NCI-H69 (cell line): ENCODE measurements around the gene RPS19.

ENCODE experiments used
- DNase-seq: peaks from one replicate; lab custom pipeline; 2025; lab: John Stamatoyannopoulos, UW

Gene RPS19

DNA sequence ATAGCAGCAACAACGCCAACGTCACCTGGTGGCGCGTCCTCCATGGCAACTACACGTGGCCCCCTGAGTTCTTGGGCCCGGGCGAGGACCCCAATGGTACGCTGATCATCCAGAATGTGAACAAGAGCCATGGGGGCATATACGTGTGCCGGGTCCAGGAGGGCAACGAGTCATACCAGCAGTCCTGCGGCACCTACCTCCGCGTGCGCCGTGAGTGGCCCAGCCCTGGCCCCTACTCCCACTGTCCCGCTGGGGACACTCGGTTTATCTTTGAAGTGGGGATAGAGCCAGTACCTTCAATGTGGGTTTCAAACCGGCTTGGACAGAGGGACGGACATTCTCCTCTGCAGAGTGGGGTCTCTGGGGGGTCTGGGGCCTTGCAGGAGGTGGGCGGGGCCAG, 19.0 kb downstream of the RPS19 start:
- no peak for DNase-seq

DNA sequence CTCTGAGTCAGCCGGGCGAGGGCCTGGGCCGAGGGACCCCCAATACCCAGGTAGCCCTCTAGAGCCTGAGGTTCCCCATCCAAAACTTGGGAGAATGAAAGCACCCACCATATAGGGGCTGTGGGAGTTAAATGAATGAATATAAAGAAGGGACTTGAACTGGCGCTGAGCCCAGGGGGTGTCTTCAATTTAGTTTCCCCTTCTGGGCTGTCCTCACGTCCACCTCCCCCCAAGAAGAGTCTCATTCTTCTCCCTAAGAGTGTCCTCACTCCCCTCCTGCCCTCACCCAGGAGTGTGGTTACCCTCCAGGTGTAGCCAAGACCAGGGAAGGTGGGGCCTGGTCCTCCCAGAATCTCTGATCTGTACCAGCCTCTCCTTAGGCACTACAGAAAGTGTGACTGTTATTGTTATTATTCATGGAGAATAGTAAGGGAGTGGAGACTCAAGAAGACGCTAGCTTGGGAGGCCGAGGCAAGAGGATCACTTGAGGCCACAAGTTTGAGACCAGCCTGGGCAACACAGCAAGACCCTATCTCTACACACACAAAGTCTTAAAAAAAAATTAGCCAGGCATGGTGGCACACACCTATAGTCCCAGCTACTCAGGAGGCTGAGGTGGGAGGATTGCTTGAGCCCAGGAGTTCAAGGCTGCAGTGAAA, 19.7 kb downstream of the RPS19 start:
- DNase-seq = no peak

DNA sequence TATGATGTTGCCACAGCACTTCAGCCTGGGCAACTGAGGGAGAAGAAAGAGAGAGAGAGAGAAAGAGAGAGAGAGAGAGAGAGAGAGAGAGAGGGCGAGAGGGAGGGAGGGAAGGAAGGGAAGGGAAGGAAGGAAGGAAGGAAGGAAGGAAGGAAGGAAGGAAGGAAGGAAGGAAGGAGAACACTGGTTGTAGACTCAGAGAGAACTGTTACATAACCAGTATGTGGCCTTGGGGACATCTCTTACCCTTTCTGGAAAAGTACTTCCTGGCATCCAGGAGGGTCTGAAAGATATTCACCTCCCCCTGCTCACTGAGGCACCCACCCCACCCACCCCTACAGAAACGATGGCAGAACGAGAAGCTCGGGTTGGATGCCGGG, 20.3 kb downstream of the RPS19 start:
- no peak for DNase-seq

DNA sequence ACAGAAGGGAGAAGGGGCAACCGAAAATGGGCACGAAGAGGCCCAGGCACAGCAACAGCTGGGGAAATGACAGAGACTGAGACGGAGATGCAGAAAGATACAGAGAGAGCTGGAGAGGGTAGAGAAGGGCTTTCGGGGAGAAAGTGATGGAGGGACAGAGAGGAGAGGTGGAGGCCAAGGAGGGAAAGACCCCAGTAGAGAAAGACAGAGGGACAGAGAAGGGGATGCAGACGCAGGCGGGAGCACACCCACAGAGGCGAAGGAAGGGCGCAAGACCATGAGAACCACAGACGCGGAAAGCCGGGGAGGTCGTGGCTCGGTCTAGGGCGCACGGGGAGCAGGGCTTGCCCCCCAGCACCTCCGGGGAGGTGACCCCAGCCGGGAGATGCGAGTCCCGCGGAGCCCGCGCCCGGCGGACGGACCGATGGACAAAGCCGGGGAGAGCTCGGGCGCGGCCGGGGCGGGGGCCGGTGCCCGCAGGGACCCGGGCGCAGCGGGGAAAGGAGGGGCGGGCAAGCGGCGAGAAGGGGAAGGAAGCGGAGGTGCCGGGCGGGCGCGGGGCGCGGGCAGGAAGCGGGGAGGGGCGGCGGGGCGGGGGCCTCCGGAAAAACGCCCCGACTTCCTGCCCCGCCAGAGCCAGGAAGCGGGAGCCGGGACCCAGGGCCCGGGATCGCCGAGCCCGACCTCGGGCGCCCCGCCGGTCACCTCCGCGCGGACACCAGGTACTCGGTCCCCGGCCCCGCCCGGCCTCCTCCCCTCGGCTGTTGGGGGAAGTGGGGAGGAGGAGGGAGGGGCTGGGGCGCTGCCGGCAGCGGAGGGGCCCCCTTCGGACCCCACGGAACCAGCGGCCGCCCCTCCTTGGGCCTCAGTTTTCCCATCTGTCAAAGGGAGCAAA, 22.8 kb downstream of the RPS19 start, which contains the start of gene ARHGEF1:
TSS of gene ARHGEF1 (plus strand) at position 617 of the 895 bp plus-strand sequence. CDS start 4,899 bp downstream, outside the sequence.
- DNase-seq = peak; percentile 82

DNA sequence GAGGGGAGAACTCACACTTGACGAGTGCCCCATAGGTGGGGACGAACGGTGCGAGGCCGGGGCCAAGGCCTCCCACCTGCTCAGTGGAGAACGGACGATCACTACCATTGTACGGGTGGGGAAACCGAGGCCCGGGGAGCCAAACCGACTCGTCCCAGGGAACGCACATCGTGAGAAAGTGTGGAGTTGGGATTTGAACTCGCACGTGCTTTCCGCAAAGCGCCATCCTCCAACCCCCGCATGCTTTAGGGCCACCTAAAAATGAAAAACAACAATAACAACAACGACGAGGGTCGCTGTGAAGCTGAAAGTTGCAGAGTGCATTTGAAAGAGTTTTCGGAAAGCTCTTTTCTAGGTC, 23.4 kb downstream of the RPS19 start:
- no peak for DNase-seq

DNA sequence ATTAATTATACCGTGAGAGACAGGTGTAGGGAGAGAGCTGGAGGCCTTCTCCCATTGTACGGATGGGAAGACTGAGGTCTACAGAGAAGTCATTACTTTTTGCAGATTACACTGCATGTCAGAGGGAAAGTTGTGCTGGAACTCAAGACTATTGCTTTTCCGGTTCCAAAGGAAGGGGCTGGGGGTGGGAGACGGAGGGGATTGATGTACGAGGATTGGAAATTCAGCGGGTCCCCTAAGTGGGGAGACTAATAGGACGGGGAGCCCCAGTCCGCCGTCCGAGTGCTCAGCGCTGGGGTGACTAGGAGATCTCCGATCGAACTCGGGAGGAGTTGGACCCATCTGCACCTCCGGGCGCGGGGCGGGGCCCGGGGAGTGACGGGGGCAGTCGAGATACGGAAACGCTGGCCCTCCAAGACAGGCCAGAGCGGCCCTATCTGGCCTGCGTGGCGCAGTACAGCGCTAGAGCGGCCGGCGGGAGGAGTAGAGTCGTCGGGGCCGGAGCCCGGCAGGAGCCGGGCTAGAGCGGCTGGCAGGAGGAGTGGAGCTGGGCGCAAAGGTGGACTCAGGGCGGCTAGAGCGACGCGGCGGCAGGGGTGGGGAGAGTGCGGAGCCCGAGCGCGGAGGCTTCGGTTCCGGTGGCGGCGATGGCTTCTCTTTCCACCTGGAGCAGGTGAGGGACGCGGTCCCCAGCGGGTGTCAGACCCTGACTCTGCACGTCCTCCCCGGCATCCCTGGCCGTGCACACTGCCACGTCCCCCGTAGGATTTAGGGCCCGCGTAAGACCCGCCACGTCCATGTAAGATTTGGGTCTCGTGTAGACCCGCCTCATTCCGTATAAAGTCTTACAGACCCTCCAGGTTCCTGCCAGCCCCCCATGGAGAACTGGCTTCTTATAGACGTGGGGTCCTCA, 24.0 kb downstream of the RPS19 start:
- peak; percentile 99 for DNase-seq

DNA sequence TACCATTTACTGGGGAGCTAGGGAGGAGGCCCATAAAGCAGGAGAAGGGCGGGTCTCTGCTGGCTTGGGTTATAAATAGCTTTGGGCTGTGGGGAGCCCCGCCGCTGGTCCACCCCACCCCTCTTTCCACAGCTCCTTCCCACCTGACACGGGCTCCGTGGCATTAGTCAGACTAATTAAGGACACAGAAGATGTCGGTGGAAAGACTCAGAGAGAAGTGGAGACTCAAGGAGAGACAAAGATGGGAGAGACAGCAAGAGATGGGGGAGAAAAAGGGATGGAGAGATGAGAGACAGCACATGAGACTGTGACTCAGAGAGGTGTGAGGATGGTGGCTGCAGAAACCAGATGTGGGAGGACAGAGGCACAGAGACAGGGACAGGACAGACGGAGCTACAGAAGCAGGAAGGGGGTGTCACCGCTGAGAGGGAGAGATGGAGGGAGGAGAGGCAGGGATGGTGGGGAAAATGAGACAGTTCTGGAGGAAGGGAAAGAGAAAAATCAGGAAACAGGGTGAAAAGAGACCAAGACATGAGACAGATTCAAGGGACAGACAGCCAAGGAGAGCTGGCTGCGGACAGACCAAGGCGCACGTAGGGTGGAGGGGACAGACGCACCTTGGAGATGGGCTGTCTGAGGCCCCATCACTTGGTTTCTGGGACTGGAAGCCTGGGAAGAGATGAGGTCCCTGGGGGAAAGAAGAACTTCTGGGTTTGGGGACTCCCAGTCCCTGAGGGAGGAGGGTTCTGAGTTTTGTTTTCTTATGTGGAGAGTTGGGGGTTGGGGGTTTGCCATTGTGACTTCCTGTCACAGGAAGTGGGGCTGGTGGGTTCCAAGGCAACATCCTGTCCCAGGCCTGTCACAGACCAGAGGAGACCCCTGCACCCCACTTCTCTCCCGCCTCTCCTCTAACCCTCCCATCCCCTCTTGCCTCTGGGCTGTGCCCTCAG, 27.0 kb downstream of the RPS19 start:
- no peak for DNase-seq

DNA sequence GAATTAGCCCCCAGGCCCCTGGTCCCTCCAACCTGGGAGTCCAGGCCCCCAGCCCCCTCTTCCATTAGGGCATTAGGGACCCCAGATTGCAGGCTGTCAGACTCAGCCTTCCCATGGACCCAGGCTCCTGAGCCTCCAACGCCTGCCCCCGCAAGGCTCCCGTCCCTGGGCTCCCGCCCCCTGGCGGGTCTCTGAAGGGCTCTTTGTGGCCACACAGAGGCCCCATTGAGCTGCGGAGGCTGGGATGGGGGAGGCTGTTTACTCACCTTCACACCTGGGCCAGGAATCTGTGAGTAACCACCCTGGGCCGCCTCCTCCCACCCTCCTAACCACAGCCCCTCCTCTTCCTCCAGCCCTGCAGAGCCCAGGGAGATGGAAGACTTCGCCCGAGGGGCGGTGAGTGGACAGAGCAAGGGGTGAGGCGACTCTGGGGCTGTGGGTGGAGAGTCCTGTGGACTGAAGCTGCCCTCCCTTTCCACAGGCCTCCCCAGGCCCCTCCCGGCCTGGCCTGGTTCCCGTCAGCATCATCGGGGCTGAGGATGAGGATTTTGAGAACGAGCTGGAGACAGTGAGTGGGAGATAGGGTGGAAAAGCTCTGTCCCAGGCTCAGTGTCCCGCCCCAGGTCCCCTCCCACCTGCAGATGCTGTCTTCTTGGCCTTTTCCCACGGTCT, 27.8 kb downstream of the RPS19 start:
- no peak for DNase-seq

DNA sequence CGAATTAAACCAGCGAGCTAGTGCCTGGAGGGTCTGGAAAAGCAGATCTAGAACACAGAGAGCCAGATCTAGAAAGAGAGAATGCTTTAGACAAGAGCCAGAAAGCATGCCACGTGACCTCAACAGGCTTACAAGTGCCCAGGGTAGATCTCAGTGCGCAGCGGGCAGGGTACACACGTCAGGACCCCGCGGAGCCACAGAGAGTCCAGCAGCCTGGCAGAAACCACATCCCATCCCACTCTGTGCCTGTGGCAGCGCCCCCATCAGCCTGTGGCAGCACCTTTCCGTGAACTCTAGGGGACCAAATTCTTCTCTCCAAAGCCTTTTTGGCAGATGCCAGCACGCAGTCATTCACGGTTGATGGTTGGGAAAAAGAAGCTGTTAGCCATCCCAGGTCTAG, 28.9 kb downstream of the RPS19 start:
- DNase-seq = no peak

DNA sequence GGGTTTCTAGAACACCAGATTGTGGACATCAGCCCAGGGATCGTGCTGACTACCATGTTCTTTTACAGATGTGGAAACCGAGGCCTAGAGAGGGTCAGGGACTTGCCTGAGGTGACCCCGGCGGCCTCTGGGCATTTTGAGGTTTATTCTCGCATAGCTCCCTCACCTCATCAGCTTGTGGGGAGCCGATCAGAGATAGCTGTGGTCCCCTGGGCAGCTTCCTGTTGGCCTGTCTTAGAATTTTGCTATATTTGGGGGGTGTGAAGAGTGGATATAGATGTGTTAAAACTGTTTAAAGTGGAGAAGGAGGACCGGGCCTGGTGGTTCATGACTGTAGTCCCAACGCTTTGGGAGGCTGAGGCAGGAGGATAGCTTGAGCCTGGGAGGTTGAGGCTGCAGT, 29.8 kb downstream of the RPS19 start:
- DNase-seq = no peak

DNA sequence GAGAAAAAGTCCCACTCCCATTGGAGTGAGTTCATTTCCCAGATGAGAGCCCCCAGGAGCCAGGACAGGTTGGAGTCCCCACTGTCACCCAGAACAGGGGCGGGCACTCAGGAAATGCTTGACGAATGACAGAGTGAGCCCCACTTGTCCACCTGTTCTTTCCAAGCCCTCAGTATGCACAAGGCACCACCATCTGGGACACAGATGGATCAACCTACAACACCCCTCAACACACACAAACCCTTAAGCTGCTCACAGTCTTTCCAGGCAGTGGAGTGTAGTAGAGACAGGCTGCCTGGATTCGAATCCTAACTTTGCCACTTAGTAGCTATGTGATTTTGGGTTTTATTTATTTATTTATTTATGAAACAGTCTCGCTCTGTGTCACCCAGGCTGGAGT, 30.9 kb downstream of the RPS19 start:
- DNase-seq = no peak

DNA sequence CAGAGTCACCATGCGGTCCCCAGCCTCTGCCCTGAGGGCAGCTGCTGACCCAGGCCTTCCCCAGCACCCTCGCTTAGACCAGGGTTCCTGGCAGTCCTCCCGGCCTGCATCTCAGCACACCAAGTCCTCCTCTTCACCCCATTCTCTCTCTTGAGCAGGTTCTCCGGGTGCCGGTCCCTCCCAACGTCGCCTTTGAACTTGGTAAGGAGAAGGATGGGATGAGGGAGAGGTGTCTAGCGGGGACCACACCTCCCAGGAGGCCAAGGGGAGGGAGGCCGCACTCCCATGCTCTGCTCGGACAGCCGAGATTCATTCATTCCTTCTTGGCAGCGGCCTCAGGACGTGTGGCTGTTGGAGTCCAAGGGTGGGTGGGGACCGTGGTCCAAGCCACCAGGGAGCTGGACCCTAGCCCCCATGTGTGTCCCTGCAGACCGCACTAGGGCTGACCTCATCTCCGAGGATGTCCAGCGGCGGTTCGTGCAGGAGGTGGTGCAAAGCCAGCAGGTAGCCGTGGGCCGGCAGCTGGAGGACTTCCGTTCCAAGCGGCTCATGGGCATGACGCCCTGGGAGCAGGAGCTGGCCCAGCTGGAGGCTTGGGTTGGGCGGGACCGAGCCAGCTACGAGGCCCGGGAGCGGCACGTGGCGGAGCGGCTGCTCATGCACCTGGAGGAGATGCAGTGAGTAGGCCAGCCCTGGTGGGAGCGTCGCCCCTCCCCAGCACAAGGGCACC, 32.3 kb downstream of the RPS19 start:
- DNase-seq = no peak

DNA sequence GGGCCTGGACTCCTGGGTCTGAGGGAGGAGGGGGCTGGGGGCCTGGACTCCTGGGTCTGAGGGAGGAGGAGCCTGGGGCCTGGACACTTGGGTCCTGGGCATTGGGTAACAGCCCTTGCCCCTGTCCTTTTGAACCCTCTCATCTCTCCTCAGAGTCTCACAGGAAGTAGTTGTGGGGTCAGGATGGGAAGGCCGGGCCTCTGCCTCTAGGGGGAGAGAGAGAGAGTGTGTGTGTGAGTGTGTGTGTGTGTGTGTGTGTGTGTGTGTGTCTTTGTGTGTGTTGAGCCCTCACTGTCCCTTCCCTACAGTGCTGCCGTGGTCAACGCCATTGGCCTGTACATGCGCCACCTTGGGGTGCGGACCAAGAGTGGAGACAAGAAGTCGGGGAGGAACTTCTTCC, 33.8 kb downstream of the RPS19 start:
- DNase-seq = peak; percentile 39

DNA sequence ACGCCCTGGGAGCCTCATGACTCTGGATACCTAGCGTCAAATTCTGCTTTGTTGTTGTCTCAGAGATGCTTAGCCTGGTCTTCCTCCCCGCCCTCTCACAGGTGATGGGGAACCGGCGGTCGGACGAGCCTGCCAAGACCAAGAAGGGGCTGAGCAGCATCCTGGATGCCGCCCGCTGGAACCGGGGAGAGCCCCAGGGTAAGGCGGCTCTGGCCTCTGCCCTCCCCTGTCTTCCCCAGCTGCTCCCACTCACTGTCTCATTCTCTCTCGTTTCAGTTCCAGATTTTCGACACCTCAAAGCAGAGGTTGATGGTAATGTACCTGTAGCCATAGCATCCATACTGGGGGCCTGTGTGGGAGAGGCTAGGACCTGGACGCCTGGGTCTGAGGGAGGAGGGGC, 34.3 kb downstream of the RPS19 start:
- DNase-seq = no peak

DNA sequence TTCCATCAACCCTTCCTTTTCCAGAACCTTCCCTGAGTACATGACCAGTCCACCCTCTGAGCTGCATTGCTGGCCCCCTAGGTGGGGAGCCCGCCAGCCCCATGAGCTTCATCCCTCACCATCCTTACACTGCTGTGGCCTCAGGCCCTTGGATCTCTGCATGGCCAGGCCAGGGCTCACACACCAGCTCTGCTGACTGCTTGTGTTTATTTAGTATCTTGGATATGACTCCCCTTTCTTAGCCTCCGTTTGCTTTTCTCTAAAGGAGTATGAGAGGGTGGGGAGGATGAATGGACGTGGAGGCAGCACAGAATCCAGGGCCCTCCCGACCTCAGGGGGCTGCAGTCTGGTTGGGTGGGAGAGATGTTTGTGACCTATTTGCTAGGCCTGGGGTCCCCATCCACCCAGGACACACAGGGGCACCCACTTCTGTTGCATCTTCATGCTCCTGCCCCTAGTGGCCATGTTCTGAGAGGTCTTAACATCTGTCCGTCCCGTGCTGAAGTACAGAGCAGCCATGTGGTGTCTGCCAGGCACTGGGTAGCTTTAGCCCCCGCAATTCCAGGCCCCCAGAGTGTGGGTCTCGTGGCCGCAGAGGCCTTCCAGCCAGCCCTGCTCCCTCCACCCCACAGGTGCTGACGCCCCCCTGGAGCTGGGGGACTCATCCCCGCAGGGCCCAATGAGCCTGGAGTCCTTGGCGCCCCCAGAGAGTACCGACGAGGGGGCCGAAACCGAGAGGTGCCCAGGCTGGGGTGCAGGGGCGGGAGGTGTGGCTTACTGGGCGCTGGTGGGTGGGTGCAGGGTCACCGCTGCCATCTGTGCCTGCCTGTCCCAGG, 35.9 kb downstream of the RPS19 start:
- DNase-seq = peak; percentile 24

DNA sequence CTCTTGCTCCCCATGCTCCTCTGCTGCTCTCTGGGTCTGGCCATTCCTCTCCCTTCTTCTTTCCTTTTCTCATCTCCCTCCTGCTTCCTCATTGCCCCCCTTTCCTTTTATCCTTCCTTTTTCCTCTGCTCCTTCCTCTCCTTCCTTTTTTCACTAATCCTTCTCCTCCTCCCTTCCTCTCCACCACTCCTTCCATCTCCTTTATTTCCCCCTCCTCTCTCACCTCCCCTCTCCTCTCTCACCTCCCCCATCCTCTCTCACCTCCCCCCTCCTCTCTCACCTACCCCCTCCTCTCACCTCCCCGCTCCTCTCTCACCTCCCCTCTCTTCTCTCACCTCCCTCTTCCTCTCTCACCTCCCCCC, 36.5 kb downstream of the RPS19 start:
- DNase-seq = no peak

DNA sequence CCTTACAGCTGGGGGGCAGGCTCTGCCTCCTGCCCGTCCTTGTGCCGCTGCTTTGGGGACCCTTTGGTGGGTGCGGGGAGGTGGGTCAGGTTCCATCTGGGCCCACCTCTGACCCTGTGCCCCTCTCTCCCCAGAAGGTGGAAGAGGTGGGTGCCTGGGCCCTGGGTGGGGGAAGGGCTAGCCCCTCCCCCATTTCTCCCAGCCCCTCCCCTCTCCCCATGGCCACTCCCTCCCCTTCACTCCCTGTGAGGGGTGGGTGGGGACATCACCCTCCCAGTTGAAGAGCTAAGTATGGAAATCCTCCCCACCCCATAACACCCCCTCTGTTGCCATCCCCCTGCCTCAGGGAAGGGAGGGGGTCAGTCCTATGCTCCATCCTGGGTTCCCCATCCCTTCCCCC, 37.1 kb downstream of the RPS19 start:
- DNase-seq = no peak

DNA sequence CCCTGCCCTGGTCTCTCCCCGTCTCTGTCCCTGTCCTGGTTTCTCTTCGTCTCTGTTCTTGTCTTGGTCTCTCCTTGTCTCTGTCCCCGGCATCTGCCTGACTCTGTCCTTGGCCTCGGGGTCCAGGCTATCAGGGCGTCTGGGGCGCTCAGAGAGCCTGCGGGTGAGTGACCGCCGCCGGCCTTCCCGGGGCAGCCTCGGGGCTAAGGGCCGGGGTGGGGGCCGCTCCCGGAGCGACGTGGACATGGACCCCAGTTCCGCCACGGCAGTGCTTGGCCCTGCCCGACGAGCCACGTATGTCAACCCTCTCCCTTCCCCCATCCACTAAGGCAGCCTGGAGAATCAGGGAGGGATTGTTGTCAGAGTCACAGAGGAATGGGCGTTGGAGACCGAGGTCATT, 37.8 kb downstream of the RPS19 start:
- no peak for DNase-seq

DNA sequence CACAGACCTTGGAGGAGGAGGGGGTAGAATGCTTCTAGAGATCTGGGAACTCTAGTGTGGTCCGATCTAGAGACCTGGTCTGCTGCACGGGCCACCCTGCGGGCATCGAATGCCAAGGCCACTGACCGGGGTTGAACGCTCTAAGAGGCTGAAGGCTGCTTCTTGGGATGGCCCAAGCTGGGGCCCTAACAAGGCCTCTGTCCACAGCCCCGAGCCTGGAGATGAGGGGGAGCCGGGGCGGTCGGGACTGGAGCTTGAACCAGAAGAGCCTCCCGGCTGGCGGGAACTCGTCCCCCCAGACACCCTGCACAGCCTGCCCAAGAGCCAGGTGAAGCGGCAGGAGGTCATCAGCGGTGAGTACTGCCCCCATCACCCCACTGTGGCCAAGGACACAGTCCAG, 38.2 kb downstream of the RPS19 start:
- no peak for DNase-seq
